Memory B cell (primary cell): ENCODE data around the gene CFAP74.
A peak's percentile ranks its signal among the peaks of the same experiment; 100 is the strongest.

Experiments
- ATAC-seq: fragments of 150-1000 bp; cut with Tn5 transposase; 2 replicates; pipeline ENCODE4 v1.10.0; 2021; ENCODE audit warnings: low read depth, mild to moderate bottlenecking, moderate library complexity
- DNase-seq, 2 donors: peaks; one replicate each; pipeline ENCODE4 v3.0.0; 2022; ENCODE audit warnings: low spot score in 2 of 2
- H3K27ac Mint-ChIP-seq: one replicate; pipeline ENCODE4 v1.8.0; 2022; ENCODE audit warnings: mild to moderate bottlenecking, moderate library complexity, mixed read lengths
- H3K27me3 Mint-ChIP-seq: one replicate; pipeline ENCODE4 v1.8.0; 2022; ENCODE audit warnings: mixed read lengths
- H3K36me3 Mint-ChIP-seq: one replicate; pipeline ENCODE4 v1.8.0; 2022; ENCODE audit warnings: mild to moderate bottlenecking, mixed read lengths
- H3K4me1 Mint-ChIP-seq: one replicate; pipeline ENCODE4 v1.8.0; 2022; ENCODE audit warnings: mixed read lengths
- H3K4me3 Mint-ChIP-seq: one replicate; pipeline ENCODE4 v1.8.0; 2022; ENCODE audit warnings: mild to moderate bottlenecking, moderate library complexity, mixed read lengths
- H3K9me3 Mint-ChIP-seq: one replicate; pipeline ENCODE4 v1.8.0; 2022; ENCODE audit warnings: mixed read lengths

Gene CFAP74

GRCh38 chr1:1908506-1908791 is 95.1 kb downstream of the CFAP74 start:
- H3K27me3 Mint-ChIP-seq, result peaks cover 3% of the 10 kb centered on the region
- no peak overlapping the region for H3K27ac Mint-ChIP-seq
- DNase-seq, result no peak
- no peaks in the 10 kb centered on the region for H3K36me3 Mint-ChIP-seq
- H3K4me1 Mint-ChIP-seq, result peaks cover 15% of the 10 kb centered on the region
- peak overlapping the region; percentile 80 for H3K4me3 Mint-ChIP-seq
- no peaks in the 10 kb centered on the region for H3K9me3 Mint-ChIP-seq
- ATAC-seq, result no peak

DNA sequence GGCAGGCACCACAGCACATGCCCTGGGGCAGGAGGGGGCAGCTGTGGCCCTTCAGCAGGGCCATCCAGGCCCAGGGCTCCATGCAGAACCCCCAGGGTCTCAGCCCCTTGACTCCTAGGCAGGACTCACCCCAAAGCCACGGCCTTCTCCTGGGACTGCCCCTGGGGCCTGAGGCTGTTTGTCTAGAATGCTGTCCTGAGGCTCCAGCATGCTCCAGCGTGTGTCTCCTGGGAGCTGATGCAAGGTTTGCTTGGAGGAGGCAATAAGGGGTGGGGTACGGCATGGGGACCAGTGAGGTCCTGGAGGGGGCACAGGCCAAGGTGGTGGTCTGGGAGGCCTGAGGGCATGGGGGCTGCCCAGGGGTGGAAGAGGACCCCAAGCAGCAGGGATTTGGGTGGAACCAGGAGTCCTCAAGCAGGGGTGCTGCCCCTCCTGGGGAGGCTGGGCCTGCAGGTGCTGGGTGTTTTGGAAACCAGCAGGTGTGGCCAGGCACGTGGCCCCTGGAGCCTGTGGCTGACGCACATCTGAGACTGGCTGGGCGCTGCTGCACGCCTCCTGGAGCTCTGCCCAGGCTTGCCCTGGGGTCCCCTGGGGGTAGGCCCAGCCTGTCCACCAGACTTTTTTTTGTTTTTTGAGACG is 96.4 kb downstream of the CFAP74 start:
- H3K27me3 Mint-ChIP-seq, result peaks cover 6% of the 10 kb centered on the region
- ATAC-seq (peak; percentile 10), DNase-seq (no peak)
- H3K4me3 Mint-ChIP-seq, result peak overlapping the region; percentile 46
- H3K4me1 Mint-ChIP-seq, result peaks cover 15% of the 10 kb centered on the region
- no peaks in the 10 kb centered on the region for H3K36me3 Mint-ChIP-seq
- no peak overlapping the region for H3K27ac Mint-ChIP-seq
- no peaks in the 10 kb centered on the region for H3K9me3 Mint-ChIP-seq

- ATAC-seq (peak; percentile 18), DNase-seq (peak; percentile 65 to 69)
- H3K36me3 Mint-ChIP-seq, result no peaks in the 10 kb centered on the region
- H3K4me3 Mint-ChIP-seq, result peak overlapping the region; percentile 44
- H3K9me3 Mint-ChIP-seq, result no peaks in the 10 kb centered on the region
- H3K27ac Mint-ChIP-seq, result peak overlapping the region; percentile 17
- H3K4me1 Mint-ChIP-seq, result peaks cover 15% of the 10 kb centered on the region
- H3K27me3 Mint-ChIP-seq, result peaks cover 3% of the 10 kb centered on the region
Measured at GRCh38 chr1:1906185-1907097, 97.1 kb downstream of the CFAP74 start.

DNA sequence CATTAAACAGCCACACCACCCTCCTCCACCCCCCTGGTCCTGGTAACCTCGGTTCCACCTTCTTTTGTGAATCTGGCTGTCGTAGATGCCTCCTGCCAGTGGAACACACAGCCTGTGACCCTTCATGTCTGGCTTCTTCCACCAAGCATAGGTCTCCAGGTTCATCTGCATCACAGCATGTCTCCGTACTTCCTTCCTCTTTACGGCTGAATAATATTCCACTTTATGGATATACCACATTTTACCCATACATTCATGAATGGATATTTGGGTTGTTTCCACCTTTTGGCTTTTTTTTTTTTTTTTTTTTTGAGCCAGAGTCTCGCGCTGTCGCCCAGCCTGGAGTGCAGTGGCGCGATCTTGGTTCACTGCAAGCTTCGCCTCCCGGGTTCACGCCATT is 100.4 kb downstream of the CFAP74 start:
- peaks cover 8% of the 10 kb centered on the region for H3K4me1 Mint-ChIP-seq
- H3K4me3 Mint-ChIP-seq, result no peak overlapping the region
- no peaks in the 10 kb centered on the region for H3K36me3 Mint-ChIP-seq
- peaks cover 4% of the 10 kb centered on the region for H3K27me3 Mint-ChIP-seq
- H3K9me3 Mint-ChIP-seq, result no peaks in the 10 kb centered on the region
- no peak overlapping the region for H3K27ac Mint-ChIP-seq
- ATAC-seq, result no peak
- DNase-seq, result no peak

DNA sequence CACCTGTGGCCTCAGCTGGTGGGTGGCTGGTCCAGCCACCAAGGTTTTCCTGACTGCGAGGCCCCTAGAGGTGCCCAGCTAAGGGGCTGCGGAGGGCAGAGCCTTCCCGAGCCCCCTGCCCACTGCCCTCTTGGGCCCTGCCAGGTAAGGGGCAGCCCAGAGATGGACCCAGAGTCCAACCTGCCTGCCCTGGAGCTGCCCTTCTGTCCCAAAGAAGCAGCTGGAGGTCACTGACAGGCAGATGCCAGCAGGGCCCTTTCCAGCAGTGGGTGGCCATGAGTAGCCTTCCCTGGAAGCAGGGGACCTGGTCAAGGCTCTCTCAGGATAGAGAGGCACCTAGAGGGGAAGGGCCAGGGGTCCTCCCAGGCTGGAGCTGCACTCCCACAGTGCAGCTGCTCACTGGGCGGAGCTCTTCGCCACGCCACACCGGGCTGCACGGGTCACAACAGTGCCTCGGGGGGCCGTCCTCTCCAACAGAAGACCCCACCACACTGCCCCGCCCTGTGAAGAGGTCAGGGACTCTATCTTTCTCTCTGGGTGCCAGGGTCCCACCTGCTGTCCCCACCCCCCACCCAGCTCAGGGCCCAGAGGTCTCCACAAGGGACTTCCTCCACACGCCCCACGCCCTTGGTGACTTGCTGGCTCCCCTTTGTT is 101.8 kb downstream of the CFAP74 start:
- H3K4me3 Mint-ChIP-seq, result no peak overlapping the region
- ATAC-seq, result no peak
- peaks cover 4% of the 10 kb centered on the region for H3K27me3 Mint-ChIP-seq
- H3K36me3 Mint-ChIP-seq, result no peaks in the 10 kb centered on the region
- DNase-seq, result no peak
- no peaks in the 10 kb centered on the region for H3K9me3 Mint-ChIP-seq
- no peak overlapping the region for H3K27ac Mint-ChIP-seq
- H3K4me1 Mint-ChIP-seq, result peaks cover 8% of the 10 kb centered on the region

GRCh38 chr1:1900883-1901640 is 102.5 kb downstream of the CFAP74 start:
- H3K4me3 Mint-ChIP-seq, result no peak overlapping the region
- ATAC-seq (no peak), DNase-seq (no peak)

DNA sequence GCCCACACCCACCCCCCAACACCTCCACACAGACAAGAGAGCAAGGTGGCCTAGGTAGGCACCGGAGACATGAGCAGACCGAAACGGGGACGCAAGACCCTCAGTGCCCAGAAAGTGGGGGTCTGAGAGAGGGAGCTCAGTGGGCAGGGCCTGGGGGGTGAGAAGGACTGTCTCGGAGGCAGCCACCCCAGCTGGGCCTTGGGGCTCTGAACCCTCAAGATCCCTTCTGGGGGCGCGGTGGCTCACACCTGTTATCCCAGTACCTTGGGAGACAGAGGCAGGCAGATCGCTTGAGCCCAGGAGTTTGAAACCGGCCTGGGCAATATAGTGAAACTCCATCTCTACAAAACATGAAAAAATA is 103.6 kb downstream of the CFAP74 start:
- no peak for DNase-seq
- ATAC-seq, result no peak
- Mint-ChIP-seq H3K27me3 (peaks cover 10% of the 10 kb centered on the region), H3K4me1 (peaks cover 11% of the 10 kb centered on the region), H3K36me3 (no peaks in the 10 kb centered on the region), H3K27ac (no peak overlapping the region), H3K9me3 (no peaks in the 10 kb centered on the region), H3K4me3 (no peak overlapping the region)

More at GRCh38 chr1:1900883-1901640, 102.5 kb downstream of the CFAP74 start:
- Mint-ChIP-seq H3K27ac (no peak overlapping the region), H3K36me3 (no peaks in the 10 kb centered on the region), H3K4me1 (peaks cover 4% of the 10 kb centered on the region), H3K27me3 (peaks cover 6% of the 10 kb centered on the region), H3K9me3 (no peaks in the 10 kb centered on the region)

GRCh38 chr1:1899266-1899966 is 104.2 kb downstream of the CFAP74 start:
- Mint-ChIP-seq H3K9me3 (no peaks in the 10 kb centered on the region), H3K36me3 (no peaks in the 10 kb centered on the region), H3K27ac (no peak overlapping the region), H3K4me3 (no peak overlapping the region), H3K4me1 (peaks cover 16% of the 10 kb centered on the region), H3K27me3 (peaks cover 10% of the 10 kb centered on the region)
- peak; percentile 42 for ATAC-seq
- no peak for DNase-seq

DNA sequence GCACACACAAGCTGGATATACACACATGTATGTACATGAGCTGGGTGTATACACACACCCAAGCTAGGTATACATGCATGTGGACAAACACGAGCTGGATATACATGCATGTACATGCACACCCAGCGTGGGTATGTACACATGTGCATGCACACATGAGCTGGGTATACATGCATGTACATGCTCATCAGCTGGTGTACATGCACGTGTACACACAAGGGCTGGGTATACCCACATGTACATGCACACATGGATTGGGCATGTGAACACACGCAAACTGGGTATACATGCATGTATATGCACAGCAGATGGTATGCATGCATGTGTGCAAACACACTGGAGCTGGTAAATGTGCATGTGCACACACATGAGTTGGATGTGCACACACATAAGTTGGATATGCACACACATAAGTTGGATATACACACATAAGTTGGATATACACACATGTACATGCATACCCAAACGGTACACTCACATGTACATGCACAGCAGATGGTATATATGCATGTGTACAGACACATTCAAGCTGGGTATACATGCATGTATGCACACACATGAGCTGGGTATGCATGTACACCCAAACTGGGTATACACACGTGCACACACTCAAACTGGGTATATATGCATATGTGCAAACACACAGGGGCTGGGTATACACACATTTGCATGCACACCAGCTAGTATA is 105.2 kb downstream of the CFAP74 start:
- Mint-ChIP-seq H3K36me3 (no peaks in the 10 kb centered on the region), H3K27ac (no peak overlapping the region), H3K27me3 (peaks cover 10% of the 10 kb centered on the region), H3K9me3 (no peaks in the 10 kb centered on the region), H3K4me3 (no peak overlapping the region), H3K4me1 (peaks cover 18% of the 10 kb centered on the region)
- ATAC-seq (no peak), DNase-seq (no peak)

DNA sequence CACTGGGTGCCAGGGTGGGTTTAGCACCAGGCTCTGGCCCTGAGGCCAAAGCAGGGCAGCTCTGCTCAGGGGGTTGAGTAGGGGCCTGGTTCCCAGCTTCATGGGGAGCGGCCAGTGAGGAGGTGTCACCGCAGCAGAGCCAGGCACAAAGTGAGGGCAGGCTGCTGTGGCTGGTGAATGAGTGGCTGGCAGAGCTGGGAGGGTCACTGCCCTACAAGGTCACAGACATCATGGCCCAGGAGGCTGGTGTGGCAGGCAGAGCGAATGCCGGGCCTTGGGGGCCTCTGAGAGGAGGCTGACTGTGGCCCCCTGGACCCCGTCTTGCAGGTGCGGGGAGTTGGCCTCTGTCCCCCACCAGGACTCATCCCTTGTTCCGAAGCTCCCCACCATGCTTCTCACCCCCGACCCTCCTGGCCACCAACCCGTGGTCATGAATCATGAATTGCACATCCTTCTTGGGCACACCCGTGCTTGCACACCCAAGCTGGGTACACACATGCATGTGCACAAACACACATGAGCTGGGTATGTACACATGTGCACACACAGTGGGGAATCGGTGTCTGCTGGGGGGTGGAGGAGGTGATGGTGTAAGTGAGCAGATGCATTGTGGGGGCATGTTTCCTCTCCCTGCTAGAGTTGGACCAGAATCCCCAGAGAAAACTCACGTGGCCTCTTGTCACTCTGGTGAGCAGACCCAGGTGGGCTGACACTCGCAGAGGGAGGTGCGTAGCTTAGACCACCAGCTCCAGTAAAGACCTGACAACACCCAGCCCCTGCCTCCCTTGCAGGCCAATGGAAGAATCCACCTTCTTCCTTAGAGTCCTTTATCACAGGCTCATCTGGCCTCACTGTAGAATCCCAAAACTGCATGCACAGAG is 107.9 kb downstream of the CFAP74 start:
- H3K36me3 Mint-ChIP-seq, result no peaks in the 10 kb centered on the region
- H3K27ac Mint-ChIP-seq, result no peak overlapping the region
- ATAC-seq, result peak; percentile 29
- H3K4me3 Mint-ChIP-seq, result peak overlapping the region; percentile 14
- H3K9me3 Mint-ChIP-seq, result no peaks in the 10 kb centered on the region
- peaks cover 6% of the 10 kb centered on the region for H3K27me3 Mint-ChIP-seq
- peaks cover 29% of the 10 kb centered on the region for H3K4me1 Mint-ChIP-seq
- no peak for DNase-seq

DNA sequence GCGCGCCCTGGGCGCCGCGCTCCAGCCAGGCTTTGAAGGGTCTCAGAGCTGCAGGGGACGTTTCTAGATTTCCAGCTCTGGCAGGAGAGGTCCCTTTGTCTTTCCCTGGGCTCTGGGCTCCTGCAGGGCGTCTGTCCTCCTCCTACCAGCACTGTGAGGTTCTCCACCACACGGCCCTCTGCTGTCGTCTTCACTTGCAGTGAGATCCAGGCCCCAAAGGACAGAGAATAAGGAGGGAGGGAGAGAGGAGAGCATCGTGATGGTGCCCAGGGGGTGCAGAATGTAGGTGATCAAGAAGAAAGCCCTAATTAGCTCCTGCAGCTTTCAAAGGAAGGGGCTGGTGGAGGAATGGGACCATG is 108.5 kb downstream of the CFAP74 start:
- no peak for ATAC-seq
- DNase-seq, result no peak
- Mint-ChIP-seq H3K36me3 (no peaks in the 10 kb centered on the region), H3K9me3 (no peaks in the 10 kb centered on the region), H3K4me1 (peaks cover 29% of the 10 kb centered on the region), H3K4me3 (no peak overlapping the region), H3K27me3 (peaks cover 6% of the 10 kb centered on the region), H3K27ac (no peak overlapping the region)

DNA sequence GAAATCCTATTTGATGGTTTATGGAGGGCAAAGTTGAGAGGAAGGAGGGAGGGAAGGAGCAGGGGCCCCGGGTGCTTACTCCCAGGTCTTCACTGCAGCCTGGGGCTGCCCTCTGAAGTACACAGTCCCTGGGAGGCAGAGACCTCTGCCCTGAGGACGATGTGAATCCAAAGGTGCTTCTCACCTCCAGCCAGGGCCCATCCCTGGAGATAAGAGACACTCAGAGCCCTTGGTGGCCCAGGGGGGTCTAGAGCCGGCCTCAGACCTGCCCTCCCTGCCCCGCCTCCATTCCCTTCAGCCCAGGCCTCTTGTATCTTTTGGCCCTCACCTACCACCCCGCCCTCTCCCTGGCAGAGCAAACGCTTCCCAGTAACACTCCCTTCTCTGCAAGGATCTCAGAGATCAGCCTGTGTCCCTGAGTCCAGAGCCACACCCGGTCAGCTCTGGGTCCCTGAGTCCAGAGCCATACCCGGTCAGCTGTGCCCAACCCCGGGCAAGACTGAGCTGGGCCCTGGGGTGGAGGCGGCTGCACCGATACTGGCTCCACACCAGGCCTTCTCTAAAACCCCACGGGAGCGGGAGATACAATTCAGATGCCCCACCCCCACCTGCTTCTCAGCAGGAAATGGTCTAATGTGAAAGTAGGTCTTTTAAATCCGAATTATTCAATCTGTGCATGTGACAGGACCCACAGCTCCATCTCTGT is 109.1 kb downstream of the CFAP74 start:
- H3K4me1 Mint-ChIP-seq, result peaks cover 29% of the 10 kb centered on the region
- H3K36me3 Mint-ChIP-seq, result no peaks in the 10 kb centered on the region
- no peak for ATAC-seq
- H3K9me3 Mint-ChIP-seq, result no peaks in the 10 kb centered on the region
- no peak overlapping the region for H3K4me3 Mint-ChIP-seq
- peaks cover 6% of the 10 kb centered on the region for H3K27me3 Mint-ChIP-seq
- no peak for DNase-seq
- H3K27ac Mint-ChIP-seq, result no peak overlapping the region
